Stimulated activated CD4-positive, alpha-beta T cell treated with anti-CD3 and anti-CD28 coated beads, Interleukin-1b, Interleukin-23, amount 100 ng/mL, for 48 hours (primary cell): ENCODE results near the gene BAG5.
A peak's percentile ranks its signal among the peaks of the same experiment; 100 is the strongest.

Experiments used
- DNase-seq: peaks from one replicate; pipeline ENCODE4 v3.0.0-alpha.2; 2020

Gene BAG5

DNA sequence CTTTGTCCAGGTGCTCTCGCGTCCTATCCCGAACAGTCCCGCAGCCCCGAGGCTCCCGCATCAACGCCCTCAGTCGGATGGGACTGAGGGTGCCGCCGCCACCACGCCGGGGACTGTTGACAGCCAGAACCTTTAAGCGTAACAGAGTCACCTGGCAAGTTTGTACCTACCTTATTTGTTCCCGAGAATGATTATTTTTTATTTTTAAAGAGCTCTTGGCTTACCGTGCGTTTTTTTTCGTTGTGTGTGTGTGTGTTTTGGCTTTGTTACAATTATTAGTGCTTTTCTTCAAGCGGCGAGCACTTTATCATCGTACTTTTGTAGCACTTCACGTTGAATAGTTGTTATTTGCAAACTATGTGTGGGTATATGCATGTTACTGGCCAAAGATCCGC, 766 bp upstream of the BAG5 start:
- no peak for DNase-seq

DNA sequence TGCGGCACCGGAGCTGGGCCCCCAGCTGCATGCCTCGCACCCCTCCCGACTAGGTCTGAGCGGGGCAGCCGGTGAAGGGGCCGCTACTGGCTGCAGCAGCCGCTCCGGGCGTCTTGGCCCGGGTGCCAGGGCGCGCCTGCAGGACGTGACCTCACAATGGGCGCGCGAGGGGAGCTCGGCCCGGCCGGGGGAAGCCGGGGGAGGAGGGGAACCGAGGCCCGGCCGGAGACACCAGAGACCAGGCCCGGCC, 353 bp downstream of the BAG5 start:
- DNase-seq: no peak

DNA sequence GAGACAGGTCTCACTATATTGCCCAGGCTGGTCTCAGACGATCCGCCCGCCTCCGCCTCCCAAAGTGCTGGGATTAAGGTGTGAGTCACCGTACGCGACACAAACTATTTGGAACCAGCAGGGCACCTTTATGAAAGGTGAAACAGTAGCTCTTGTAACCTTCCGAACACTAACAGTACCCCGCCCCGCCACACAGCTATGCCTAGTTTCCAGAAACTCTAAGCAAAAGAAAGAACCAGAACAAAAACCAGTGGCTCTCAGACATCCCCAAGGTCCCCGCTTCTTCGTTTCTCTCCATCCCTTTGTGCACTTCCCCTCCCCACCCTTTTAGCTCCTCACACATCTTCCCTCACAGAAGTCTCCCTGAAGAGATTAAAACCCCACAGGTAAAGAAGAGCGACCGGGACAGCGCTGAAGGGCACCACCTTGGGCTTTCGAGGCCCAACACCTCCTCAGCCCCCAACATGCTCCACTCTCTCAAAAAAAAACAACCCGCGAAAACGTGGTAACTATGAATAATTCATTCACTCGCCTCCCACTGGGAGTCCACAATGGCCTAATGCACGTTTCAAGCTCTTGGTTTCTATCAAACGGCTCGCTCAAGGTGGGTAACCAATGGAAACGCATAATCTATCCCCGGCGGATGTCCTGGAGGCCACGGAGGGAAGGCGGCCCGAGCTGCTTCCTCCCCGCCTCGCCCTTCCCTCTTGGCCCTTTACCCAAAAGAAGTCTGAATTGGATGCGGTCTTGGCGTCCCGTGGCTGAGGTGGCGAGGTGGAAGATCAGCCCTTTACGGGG, 877 bp downstream of the BAG5 start:
- DNase-seq: peak; percentile 56

DNA sequence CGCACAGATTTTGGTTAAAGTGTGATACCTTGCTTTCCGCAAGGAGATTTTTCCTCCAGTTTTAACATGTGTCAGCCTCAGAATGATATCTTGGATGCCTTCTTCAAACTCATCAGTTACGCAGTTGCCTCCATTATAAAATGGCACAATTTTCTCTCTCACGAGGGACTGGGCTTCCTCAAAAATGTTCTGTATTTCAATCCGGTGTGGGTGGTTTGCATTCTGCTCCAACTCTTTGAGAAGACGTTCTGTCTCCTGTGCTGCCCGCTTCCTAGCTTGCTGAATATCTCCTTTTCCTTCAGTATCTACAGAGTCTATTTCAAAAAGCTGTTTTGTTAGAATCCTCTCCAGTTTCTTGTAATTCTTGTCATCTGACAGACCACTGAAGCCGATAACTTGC, 1.8 kb downstream of the BAG5 start:
- no peak for DNase-seq

DNA sequence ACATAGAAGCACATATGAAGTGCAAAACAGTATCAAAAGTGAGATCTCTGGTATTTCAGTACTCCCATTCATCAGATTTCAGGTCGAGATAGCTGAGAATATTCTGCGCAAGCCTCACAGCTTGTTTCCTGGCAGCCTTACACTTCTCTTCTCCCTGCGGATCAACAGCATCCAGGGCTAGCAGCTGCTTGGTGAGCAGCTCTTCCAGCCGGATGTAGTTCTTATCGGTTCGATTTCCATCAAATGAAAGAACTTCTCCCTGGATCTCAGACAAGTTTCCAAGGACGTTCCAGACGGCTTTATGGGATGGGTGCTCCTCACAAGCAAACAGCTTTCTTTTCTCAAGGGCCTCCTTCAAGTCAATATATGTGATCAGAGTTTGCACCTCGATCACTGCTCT, 2.7 kb downstream of the BAG5 start:
- DNase-seq: no peak

DNA sequence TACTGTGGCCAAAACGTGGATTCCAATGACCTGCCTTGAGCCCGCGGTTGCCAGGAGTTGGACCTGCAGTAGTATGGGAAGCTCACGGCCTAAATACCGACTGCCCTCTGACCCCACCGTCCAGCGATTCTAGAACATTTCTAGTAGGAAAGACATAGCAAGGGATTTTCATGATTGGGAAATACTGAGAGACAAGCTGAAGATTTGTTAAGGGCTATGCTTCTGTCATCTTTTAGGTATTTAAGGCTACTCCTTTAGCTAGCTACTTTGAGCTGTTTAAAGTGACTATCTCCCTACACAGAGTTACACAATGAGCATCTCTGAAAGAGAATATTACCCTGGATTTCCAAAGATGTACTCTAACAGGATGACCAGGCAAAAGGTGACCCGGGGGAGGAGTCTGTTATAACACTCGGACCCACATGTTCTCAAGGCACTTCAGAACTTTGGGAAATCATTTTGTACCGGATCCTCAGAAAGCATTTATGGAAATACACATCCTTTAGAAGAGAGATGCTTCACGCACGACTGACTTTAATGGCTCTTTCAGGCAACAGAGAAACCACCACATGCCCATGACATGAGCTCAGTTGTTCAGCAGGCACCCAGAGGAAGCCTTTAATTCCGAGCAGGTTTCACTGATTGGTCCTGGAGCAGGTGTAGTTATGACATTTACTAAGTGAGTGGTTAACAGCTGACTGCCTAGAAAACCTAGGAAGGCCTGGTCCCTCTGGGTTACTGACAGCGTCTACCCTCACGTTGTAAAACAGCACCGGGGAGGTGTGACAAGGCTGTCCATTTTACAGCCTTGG, 4.2 kb downstream of the BAG5 start:
- DNase-seq: no peak

DNA sequence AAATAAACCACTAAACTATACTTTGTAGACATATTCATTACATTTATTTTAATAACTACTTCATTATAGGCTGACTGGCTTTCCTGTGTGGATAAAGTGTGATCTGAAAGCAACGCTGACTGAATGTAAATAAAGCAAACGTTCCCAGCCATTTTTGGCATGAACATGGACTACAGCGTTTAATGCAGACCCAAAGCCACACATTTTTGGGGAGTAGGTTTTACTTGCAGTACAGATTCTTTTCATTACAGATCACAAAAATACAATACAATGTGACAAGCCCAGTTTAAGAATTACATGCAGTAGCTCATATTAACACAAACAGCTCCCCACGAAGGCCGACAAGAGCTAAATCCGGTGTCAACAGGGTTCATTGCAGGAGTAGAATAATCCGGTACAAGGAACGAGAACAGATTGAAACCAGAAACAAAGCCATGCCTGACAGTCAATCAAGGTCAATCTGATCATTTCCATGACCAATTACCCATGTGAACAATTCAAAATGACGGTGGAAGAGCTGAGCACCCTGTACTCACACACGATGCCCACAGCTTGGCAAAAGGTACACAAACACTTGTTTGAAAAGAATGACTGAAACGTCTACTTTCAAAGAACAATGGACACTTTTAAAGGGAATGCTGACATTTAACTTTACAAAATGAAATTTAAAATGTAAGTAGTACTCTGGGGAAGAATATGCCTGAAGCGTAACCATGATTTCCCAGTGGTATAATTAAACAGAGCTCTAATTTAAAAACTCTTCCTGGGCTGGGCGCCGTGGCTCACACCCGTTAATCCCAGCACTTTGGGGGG, 5.3 kb downstream of the BAG5 start:
- no peak for DNase-seq

DNA sequence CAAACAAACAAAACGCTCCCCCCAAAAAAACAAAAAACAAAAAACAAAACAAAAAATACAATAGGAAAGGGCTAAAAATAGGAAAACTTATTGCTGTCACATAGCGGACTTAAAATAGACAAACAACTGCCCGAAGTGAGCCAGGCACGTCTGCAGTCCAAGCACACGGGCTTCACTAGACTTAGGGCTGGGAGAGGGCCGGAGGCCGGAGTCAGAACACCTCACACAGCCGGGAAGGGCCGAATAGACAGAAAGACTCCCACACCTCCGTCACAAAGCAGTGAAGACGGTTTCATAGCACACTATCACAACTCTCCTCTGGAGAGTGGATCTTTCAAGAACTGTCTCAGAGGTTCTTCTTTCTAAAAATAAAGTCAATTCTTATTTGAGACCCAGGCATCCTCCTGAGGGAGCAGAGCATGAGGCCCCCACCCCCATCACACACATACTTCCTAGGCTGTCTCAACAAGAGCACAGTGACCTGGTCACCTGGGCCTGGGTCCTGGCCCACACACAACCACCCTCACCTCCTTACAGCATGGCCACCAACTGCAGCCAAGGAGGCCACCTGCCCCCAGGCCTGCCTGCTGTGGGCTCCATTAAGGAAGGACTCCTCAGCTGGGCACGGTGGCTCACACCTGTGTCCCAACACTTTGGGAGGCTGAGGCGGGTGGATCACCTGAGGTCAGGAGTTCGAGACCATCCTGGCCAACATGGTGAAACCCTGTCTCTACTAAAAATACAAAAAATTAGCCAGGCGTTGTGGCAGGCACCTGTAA, 6.7 kb downstream of the BAG5 start:
- DNase-seq: no peak

DNA sequence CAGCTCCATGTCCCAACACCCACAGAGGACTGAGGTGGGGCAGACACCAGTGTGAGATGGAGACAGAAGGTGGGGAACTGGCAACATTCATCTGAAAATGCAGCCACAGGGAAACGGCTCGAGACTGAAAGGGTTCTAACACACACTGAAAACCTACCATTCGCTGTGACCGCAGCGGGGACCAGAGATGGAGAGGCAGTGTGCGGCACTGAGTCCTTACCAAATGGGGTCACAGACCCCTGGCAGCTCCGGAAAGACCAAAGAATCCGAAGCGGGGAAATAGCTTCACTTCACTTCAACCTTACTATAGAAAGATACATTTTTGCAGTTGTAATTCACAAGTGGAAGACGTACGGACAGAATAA, 9.6 kb downstream of the BAG5 start:
- DNase-seq: no peak

DNA sequence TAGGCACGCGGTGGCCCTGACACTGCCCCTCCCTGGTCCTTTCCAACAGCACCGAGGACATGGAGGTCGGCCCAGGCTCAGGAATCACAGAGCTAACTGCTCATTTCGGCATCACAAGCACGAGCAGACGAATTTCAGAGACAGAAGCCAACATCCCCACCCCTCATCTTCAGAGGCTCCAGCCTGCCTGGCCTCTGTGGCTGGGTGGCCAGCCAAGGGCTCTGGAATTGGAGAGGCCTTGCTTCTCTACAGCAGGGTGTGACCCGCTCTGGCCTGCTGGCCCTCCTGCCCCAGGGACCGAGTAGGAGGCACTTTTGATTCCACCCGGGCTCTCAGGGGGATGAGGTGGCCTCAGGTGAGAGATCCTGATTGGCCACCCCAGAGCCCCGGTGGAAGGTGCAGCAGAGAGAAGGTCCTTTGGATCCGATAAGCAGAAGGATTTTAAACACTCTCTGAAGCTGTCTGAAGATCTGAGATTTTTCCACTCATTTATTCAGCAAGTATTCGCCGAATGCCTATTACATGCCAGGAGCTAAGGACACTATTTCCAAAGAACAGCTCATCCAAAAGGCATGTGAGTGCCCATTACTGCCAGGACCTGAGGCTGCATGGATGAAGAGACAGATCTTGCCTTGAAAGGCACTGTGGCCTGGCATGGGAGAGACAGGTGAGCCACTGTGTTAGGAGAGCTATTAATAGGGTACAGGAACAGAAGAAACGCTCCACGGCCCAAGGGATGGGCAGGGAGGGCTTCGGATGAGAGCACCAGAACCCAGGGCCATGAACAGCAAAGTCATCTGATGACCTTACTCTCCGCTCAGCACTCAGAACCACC, 10.2 kb downstream of the BAG5 start:
- no peak for DNase-seq

DNA sequence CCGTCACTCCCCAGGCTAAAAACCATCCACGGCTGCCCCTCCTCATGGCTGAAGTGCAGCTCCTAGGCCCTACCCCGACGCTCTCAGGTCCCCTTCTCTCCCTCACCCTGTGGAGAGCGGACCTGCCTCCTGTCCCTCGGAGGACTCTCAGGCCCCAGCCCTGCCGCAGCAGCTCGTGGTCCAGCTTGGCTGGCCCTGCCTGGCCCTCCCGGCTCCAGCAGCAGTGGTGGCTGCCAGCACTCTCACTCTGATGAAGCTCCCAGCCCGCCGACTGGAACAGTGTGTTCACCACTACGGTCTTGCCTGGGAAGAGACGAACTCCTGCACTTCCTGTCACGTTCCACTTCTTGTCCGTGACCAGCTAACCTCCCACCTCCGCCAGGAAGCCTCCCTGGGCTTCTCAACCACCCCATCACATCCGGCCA, 11.1 kb downstream of the BAG5 start:
- DNase-seq: no peak

DNA sequence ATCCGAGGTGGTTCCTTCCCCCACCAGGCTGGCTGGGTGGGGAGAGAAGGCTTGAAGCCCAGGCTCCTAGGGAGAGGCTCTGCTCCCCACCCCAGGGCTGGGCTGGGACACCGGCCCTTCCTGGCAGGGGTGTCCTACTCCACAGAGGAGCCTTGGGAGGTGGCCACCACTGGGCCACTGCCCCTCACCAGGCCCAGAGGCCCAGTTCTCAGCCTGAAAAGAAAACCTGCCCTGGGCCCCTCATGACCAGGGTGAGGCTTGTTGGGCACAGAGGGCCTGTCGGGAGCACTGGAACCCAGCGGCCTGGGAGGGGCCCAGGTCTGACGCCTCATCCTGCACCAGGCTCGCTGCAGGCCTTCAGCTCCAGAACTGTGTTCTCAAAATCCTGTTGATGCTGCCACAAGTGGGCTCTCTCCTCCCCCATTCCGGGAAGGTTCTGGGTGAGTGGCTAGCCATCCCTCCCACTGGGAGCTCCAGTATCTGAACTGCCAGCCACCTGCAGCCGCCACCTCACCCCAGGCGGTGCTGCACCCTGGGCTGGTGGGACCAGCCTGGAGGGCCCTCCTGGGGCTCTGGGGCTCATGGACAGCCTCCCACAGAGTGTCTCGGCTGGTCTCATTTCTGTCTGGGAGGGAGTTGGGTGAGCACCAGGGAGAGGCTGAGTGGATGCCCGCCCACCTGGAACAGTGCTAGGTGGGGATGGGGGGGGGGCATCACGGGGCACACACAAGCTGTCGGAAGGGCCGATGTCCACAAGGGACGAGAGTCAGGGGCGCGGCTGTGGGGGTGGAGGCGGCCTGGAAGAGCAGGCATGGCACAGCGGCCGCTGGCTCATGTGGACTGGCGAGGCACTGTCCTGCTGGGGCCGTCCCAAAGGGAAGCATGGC, 11.8 kb downstream of the BAG5 start:
- DNase-seq: no peak

DNA sequence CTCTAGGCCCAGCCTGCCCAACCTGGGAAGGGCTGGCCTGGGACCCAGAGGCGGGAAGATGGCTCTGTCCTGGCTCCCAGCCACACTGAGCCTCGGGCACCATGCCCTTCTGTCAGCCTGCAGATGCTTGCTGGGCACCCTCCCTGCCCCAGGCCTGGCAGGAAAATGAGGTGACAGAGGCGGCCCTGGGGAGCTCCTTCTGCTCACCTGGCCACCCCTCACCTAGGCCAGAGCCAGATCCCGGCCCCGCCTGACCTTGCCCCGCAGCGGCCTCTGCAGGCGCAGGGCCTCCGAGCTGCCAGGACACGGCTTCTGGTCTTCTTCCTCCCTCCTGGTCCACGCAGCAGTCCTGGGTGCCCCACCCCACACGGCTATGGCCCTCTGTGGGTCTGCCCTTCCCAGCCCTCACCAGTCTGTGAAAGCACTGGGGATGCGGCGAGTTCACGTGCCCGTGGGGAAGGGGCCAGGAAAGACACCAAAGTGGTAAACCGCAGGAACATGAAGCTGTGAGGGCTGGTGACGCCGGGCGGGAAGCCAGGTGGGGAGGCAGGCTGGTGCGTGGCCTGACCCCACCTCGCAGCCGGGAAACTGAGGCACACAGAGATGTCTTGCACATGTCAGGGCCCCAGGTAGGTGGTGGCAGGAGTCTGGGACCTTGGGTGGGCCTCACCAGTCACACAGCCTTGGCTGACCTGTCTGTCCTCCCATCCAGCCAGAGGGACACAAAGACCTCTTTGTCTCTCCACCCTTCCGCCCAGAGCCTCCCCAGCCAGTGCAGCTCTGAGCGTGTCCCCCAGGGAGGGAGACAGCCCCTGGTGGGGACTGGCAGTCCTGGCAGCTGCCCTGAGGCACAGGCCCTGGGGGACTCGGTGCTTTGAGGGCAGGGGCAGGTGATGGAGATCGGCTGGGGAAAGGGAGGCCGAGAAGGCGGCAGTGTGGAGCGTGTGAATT, 12.8 kb downstream of the BAG5 start:
- DNase-seq: no peak

DNA sequence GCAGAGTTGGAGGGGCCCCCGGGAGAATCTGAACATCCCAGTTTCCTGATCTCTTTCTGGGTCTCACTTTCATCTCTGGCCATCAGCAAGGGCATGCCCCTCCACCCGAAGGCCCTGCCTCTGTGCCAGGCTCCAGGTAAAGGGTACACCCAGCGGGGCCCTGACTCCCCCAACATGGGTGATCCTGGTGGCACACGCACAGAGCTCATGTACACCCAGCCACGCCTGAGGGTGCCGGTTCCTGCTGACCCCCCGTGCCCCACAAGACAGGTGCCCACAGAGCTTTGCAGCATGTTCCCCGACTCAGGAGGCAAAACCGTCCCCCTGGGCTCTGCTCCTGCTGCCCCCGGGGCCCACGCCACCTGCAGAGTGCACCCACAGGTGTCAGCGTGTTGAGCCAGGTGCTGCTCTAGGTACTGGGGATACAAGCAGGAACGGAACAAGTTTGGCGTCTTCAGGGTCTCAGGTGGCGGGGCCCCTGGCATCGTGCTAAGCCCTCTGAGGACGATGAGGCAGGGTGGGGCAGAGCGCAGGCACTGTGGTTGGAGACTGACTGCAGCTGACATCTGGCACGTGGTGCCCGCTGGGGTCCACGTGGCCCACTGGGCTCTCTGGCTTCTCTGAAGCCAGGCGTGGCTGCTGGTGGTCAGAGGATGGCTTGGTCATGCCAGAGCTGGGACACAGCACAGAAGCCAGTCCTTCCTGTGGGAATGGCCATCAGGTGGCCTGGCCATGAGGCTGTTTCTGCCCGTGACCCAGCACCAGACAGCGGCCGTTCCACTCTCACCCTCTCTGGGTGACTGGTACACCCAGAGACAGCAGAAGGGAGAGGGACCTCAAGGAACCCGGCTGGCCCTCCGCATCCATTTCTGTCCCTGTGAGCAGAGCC, 13.8 kb downstream of the BAG5 start:
- no peak for DNase-seq

DNA sequence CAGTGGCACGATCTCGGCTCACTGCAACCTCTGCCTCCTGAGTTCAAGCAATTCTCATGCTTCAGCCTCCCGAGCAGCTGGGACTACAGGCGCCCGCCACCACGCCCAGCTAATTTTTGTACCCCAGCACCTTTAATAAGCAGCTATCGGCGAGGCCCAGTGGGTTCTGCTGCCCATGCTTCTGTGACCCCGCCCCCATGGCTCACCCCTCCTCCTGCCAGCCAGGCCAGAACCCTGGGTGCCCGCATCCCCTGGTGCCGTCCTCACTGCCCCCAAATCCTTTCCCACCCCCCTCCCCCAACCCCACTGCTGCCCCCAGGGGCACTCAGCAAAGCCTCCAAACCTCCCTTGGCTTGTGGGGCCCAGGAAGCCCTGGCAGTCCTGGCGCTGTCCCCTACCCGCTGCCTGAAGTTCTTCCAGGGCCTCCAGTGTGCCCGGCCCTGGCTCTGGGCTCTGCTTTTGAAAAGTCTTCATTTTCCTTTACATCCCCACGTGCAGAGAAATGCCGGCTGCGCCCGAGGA, 14.5 kb downstream of the BAG5 start:
- DNase-seq: no peak

DNA sequence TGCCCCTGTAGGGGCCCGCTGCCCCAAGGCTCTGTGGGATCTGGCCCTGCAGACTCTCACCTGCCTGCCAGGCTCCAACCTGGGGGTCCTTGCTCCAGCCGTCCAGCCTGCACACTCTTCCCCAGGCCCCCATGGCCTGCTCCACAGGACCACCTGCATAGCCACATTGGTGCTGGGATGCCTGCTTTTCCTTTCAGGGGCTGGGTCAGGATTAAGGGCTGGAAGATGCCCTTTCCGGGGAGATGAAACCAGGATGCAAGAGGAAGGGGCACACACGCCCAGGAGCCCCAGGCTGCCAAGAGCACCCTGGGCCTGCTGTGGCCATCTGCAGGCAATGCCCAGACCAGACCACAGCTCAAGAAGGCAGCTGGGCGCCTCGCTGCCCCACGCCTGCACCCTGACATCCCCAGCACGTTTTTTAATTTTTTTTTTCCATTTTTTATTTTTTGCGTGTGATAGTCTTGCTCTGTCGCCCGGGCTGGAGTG, 15.0 kb downstream of the BAG5 start:
- DNase-seq: no peak

DNA sequence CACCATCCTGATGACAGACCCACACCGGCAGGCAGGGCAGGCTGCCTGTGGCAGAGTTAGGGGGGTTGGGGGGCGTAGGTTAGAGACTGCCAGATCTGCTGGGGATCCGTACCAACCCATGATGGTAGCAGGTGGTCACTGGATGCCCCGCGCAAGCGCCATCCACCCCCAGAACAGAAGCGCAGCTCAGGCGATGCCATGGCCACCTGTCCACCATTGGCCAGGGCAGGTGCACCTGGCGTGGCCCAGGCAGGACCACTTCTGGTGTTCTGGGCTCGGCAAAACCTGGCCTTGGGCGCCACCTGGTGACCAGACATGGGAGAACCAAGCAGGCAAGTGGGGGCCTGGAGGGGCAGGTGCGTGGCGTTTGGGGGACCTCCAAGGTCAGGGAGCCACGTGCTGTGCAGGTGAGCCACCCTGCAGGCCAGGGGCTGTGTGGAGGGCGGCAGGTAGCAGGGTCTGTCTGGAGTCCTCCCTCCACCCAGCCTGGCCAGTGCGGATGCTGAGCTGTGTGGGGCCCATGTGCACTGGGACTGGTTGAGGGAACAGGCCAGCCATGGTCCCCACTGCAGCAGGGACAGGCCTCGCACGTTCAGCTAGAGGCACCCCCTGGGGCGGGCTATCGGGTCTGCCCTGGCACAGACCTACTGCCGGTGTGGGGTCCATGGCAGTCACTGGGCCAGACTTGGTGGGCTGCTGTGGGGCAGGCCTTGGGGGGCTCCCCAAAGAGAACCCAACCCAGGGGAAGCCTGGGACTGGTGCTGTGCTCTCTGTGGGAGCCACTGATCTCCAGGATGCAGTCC, 15.6 kb downstream of the BAG5 start:
- DNase-seq: peak; percentile 74
